Measurements from ENCODE around the gene OLFML2B.
A peak's percentile ranks its signal among the peaks of the same experiment; 100 is the strongest.

OLFML2B gene

DNA sequence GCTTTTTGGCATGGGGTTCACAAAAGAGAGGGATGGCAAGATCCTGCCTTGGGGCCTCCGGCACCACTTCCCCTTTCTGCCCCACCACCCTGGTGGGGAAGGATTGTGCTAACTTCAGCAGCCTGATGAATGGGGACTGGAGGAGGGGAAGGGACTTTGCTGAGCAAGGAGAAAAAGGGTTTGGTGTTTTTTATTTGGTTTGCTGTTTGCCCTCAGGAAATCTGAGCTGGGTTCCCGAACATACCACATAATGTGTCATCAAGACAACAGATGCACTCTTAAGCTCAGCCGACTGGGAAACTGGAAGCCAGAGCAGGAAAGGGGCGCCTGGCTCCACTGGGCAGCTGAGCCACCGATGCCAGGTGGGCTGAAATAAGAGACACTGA is 19.8 kb downstream of the OLFML2B start:
- DNase-seq, result peak; percentile 70

DNA sequence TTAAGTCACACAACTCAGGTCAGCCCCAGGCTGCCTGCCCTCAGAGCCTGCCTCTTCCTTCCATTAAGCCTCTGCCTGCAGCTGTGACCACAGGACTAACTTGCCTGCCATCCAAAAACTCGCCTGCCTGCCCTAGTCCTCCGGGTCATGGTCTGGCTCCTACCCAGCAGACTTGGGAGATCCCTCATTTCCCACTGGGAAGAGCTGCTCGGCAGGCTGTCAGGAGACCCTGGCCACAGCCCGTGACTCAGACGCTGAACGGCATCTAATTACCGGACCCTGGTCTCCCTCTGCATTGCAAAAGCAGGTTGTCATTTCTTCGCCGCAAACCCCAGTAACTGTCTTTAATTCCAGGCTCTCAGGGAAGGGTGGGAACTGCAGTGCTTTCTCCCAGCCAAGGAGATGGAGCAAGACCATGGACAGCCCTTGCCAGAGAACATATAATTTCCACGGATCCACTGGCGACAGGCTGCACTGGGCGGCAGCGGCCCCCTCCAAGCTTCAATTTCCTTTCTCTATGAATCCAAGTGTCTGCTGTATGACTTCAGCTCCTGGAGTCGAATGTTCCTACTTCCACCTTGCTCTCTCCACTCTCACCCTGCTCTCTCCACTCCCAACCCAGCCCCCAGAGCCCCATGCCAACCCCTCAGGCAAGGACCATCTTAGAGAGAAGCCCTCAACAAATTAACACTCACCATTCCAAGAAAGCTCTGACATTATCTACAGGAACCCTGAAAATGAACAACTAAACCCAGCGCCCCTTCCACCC is 20.4 kb downstream of the OLFML2B start:
- DNase-seq, result no peak

DNA sequence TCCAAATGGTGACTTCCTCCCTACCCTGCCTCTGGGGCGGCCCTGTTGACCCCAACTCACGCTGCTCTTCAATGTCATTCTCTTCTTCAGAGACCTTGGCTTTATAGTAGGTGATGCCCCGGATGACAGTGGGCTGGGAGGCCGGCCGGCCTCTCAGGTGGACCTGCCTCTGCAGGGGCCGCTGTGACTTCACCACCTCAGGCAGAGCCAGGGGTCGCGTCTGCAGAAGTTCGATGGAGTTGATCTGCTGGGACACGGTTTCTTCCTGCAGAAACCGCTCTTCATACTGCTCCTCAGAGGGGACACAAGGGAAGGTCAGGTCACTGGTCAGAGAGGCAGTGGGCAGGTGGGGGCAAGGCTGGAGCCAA is 23.6 kb downstream of the OLFML2B start:
- no peak for DNase-seq

DNA sequence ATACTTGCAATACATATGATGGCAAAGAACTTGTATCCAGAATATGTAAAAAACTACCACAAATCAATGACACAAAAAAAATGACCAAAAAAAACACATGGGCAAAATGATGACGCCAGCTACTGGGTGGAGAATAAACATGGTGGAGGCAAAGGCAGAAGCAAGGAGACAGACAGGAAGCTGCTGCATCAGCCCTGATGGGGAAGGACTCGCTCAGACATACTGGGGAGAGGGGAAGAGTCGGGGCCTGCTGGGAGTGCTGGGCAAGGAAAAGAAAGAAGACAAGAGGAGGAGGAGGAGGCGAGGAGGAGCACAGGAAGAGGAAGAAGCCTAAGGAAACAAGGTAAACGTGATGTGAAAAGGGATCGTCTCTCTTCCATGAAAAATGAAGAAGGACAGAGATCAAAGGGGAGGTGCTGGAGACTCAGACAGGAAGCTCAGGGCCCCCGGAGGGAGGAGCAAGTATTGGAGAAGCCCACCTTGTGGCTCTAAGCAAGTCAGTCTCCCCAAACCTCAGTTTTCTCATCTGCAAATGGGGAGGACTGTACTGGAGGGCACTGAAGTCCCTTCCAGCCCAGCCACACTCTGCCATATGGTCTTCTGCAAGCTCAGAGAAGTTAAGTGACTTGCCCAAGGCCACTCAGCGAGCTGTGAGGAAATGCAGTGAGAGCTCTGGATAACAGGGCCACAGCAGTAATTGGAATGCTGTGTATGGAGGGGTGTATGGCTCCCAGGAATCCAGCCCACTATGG is 24.2 kb downstream of the OLFML2B start:
- DNase-seq, result no peak

DNA sequence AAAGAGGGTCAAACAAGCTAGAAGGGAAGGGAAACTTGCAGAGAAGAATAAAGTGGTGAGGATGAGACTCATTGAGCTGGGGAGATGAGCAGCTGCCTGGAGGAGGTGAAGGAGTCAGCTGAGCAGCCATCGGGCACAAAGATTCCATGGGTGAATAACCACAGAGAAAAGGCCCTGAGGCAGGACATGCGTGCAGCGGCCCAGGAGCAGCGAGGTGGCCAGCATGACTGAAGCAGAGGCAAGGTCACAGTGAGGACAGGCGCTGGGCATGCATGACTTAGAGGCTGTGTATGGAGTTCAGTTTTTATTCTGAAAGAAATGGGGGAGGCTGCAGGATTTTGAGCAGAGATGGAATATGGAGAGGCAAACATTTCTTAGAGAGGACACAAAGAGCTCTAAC is 24.9 kb downstream of the OLFML2B start:
- DNase-seq, result no peak

DNA sequence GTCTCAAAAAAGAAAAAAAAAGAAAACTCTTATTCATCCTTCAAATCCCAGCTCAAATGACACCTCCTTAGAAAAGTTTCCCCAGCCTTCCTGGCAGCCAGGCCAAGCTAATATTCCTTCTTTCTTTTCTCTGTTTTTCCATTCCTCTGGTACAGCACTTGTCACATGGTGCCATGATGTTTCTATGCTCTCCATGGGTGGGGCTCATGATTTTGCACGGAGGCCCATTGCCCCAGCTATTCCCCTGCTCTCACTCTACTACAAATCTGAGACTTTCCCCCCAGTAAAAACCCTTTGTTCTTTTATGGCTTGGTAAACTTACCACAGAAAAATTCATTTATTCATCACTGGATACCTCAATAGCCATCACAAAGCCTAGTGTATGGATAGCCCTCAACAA is 26.5 kb downstream of the OLFML2B start:
- no peak for DNase-seq

DNA sequence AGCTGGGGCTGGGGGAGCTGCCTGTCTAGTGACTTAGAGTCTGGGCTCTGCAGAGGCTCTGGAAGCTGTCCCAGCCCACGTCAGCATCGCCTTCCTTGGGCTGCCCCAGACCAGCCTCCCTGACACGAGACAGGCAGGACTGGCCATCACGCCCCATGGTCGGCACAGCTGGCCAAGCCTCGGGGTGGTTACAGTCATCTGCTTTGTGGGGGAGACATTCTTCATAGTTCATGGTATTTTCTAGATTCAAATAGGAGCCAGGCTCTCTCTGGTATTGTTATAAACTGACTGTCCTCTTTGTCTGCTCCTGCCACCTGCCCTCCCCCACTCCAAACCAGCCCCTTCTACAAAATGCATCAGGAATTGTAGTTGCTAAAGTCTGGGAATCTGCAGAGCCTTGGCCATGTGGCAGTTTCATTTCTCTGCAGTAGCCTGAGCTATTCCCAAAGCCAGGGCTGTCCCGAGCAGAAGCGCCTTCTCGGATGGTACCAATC is 29.4 kb downstream of the OLFML2B start:
- DNase-seq, result no peak

DNA sequence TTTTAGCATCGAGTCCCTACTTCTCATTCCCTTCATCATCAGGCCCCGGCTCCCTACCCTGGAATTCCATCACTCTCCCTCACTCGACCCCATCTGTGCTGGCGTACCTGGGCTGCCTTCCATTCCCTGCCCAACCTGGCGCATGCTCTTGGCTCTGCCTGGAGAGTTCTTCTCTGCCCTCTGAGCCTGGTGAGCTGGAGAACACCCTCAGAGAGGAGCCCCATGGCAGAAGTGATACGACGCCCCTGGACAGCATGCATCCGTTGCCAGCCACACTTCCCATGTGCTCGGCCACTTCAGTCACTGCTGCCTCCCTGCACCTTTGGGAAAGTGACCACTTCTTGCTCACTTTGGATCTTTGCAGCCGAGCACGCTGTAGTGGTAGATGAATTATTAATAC is 30.1 kb downstream of the OLFML2B start:
- no peak for DNase-seq

DNA sequence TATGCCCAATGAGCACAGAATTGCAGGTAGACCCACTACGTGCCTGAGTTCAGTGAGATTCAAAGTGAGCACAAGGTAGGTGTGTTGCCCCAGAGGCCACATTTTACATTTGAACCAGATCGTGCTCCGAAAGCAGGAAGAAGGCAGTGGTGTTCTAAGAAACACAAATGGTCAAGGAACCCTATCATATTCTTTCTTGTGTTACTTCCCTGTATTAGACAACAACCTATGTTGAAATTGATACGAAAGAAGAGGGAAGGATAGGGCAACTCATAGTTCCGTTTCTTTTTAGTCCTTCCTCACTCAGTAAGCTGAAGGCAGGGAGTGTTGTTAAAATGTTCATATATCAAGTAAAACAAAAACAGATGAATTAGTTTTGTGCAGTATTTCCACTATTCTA is 33.9 kb downstream of the OLFML2B start:
- DNase-seq, result no peak

DNA sequence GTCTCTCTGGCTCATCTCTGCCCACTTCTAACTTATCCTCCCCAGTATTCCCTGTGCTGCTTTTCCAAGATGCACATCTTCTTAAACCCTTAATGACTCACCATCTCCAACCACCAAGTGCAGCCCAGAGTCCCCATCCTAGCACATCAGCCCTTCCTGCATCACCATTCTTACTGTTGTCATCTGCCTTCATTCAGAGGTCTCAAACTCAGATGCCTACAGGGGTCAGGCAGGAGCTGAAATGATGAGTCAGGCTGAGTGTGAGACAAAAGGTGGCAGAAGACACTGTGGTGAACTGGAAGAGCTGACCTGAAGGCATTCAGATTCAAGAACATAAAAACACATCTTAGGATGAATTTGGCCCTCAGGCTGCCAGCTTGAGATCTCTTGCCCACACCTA is 34.6 kb downstream of the OLFML2B start:
- peak; percentile 3 for DNase-seq

DNA sequence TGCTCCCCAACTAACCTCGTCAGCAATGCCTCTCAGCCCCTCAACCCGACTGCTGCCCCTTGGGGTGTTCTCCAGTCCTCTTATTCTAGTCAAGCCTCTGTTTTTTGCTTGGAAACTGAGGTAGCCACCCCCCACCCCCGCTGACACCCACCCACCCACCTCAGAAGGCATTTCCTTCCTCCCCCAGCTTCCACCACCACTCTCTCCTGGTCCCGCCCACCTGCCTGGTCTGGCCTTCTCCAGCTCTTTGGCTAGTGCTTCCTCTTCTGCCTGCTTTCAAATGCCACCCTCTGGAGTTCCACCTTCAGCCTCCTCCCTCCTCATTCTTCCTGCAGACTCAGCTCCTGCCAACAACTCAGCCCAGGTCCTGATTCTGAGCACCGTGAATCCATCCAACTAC is 35.3 kb downstream of the OLFML2B start:
- no peak for DNase-seq

DNA sequence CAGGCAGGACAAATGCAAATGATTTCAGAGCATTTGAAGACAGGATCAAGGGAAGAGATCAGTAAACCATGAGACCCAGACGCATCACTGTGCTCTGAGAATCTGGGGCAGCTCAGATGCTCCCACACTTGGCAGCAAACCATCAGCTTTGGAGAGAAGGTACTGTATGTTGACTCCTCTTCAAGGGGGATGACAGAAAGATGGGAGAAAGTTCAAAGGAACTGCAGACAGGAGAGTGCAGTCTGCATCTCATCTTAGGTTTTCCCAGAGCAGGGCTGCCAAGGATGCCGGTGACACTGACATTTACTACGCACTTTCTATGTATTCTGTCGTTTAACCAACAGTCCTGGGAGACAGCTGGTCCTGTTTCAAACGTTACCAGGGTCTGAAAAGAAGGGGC is 35.8 kb downstream of the OLFML2B start:
- no peak for DNase-seq

DNA sequence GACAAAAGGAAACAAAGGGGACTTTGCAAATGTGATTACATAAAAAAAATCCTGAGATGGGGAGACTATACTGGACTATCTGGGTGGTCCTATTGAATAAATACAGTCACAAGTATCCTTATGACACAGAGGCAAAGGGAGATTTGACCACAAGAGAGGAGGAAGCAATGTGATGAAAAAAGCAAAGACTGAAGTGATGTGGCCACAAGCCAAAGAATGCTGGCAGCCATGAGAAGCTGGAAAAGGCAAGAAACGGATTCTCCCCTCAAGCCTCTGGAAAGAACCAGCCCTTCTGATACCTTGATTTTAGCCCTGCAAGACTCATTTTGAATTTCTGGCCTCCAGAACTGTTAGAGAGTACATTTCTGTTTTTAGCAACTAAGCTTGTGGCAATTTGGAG is 36.4 kb downstream of the OLFML2B start:
- no peak for DNase-seq

DNA sequence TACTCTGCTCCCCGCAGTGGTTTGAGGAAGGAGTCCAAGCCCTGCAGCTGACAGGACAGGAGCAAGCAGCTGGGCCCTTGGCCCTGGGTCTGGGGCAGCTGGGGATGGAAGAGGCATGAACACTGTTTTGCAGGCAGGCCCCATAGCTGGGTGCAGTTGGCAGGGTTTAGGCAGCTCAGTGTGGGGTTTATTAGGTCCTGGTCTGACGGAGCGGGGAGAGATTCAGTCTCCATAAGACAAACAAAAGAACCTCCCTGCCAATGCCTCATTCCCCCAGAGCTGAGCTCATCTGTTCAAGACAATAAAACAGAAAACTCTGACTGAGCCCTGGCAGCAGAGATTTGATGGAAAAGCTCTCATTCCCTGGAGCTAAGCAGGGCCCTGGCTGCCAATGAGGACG is 37.3 kb downstream of the OLFML2B start:
- no peak for DNase-seq

DNA sequence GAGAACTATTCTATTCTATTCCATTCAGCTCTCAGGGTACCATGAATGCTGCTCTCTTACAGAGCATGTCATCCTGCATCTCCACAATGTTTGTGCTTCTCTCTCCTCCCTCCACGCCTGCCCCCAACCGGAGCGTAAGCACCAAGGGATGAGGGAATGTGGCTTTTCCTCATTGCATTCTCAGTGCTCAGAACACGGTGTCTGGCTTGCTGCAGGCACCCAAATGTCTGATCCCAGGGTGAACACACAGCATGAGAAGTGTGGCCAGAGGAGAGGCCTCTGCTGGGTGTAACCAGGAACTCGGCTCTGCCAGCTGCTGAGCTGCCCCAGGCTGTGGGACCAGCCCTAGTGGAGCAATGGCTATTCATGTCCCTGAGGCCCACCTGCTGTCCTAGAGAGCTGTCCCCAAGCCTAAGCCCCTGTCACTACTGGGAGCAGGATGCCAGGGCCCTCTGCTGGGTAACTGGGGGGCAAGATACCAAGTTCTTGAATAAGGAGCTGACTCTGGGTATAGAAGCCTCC is 38.3 kb downstream of the OLFML2B start:
- no peak for DNase-seq

DNA sequence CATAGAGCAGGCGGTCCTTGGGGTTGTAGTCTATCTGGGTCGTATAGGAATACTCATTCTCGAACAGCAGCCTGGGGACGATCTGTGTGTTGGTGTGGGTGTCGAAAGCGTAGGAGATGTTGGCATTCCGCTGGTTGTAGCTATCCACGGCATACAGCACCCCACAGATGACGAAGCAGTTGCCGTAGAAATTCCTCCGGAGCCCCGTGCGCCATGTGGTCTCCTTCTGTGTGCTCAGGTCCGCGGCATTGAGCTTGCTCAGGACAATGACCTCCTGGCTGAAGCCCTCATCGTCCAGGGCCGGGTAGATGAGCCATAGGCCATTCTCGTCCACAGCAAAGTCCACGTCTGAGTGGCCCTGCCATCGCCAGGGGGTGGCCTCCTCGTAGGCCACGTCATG is 39.9 kb downstream of the OLFML2B start:
- DNase-seq, result no peak

DNA sequence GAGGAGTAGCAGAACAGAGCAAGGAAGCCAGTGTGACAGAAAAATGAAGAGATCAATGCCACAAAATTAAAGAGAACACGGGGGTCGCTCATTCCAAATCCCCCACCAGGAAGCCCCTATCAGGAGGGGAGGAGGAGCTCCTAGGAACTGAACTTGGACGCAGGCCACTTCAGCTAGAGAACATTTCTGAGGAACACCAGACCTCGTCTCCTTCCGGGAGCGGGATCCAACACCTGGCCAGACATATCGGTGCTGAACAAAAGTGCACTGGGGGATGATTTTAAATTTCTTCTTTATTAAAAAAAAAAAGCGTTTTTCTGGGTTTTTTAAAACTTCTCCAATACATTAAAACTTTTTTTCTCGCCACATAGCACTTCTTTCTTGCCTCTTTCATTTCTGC is 40.8 kb downstream of the OLFML2B start:
- no peak for DNase-seq

DNA sequence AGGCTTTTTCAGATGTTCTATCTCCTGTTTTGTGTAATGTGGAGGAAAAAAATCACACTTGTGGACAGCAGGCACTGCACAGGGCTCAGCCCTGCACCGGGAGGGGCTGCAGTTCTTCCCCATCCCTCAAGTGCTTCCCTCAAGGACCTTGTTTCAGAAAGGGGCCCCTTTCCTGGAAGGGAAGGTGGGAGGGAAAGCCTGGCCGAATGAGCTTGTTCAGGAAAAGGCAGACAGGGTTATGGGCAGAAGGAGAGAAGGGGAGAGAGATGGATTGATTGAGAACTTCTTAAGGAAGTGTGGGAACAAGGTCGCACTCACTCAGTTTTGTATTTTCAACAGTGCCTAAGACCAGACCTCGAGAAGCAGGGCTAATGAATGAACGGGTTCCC is 41.2 kb downstream of the OLFML2B start:
- DNase-seq, result no peak

DNA sequence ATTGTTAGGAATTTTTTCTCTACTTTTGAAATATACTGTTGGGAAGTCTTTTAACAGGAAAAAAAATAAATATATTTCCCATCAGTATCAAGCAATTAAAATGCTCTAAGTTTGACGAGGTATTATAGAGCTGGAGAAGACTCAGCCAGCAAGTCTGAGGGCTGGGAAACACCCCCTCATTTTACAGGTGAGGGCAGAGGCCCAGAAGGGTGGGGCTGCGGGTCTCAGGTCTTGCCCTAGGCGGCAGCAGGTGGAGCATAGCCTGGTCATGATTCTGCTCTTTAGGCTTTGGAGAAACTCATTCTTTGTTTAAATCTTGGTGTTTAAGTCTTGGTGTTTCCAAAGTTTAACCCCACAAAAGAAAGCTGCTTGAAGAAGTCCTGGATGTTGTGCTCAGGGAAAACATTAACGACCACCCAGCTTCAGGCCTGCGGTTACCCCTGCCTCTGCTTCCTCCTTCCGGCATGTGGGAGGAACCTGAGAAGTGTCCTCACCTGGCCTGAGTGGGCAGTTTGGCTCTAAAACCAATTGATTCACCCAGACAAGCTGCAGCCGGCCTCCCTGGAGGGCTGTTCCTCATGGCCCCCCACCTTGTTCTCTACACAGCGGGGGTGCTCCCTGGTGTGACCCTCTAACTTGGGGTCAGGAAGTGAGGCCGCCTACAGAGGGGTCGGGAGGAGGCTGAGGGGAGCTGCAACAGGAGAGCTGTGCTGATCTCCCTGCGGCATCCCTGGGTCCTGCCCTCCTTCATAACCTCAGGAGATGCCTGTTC is 41.7 kb downstream of the OLFML2B start:
- no peak for DNase-seq

DNA sequence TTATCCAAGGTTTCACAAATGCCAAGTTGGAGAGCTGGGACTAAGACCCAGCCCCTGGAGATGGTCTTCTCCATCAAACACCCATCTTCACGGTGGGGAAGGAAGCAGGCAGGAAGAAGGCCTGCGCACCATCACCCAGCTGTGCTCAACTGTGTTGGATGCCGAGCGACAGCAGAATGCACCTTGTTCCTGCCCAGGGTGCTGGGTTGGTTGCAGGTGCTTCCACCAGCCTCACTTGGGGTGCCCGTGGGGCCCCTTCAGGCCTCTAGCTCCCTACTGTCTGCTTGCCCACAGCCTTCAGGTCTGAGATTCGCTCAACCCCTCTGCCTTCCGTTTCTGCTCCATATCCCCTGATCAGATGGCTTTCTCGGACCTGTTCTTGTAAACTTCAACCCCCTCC is 42.5 kb downstream of the OLFML2B start:
- DNase-seq, result no peak

DNA sequence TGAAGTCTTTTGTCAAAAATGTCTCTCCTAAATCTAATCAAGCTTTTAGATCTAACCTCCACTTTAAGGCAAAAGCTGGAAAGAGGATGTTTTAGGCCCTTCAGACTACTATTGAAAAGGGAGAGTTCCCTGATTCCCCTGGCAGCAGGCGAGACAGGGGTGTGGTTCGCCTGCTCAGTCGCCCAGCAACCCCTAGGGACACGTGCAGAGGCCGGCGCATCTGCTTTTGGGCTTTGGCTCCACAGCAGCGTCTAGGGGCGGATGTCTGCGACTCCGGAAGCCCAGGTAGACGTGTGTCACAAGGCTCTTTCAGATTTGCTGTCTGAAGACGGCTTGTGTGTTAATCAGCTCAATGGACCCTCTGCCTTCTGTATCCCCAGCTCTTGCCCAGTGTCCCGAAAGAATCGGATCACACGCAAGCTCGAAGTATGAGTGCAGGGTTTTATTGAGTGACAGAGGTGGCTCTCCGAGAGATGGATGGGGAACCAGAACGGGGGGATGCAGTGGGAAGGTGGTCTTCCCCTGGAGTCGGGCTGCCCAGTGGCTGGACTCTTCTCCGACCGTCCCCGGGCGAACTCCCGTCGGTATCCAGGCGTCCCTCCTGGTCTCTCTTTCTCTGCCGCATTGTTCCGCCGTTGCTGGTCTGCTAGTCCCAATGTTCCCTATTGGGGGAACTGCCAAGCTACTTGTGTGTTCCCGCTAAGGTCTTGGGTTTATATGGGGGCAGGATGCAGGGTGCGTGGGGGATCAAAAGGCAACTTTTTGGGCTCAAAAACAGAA is 45.5 kb downstream of the OLFML2B start:
- DNase-seq, result no peak

DNA sequence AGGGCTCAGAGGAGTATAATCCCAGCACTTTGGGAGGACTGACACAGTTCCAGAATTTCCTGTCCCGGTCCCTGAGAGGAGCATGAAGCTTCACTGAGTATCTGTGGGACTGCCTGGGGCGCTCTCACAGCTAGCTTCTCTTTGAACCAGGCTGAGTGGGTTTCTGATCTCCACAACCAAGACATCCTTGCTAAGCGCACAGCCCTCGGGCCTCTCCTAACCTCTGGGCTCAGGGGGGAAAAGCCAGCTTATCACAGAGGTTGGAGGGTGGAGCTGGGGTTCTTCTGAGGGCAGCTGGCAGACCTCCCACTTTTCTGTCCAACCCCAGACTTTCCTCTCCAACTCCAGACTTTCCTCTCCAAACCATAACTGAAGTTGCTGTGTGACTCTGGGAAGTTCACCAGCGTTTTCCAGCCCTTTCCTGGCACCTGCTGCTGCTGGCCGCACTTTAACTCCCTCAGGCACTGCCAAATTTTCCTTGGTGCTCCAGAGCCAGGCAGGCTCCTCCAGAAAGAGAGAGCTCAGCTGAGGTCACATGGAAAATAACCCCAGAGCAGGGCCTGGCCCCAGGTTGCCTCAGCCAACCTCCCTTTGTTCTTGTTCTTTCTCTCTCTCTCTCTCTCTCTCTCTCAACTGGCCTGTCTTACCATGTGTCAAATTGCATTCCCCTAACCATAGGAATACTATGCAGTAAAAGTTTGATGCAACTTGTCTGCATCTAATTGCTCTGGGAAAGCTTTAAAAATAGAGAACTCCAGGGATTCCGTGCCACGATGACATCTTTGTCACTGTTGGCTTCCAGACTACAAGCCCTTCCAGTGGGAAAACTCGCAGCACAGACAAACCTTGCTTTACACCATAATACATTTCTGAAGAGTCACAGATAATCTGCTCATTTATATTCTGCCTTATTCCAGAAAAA is 49.5 kb downstream of the OLFML2B start:
- no peak for DNase-seq
